GM19395 (cell line): ENCODE measurements around the gene PALD1.

Experiments
- ATAC-seq: cut with Tn5 transposase; IDR thresholded peaks from one replicate; pipeline ENCODE4 v1.9.1; 2021; ENCODE audit warnings: mild to moderate bottlenecking, moderate library complexity; ENCODE audit not compliant: unreplicated experiment

The PALD1 gene

DNA sequence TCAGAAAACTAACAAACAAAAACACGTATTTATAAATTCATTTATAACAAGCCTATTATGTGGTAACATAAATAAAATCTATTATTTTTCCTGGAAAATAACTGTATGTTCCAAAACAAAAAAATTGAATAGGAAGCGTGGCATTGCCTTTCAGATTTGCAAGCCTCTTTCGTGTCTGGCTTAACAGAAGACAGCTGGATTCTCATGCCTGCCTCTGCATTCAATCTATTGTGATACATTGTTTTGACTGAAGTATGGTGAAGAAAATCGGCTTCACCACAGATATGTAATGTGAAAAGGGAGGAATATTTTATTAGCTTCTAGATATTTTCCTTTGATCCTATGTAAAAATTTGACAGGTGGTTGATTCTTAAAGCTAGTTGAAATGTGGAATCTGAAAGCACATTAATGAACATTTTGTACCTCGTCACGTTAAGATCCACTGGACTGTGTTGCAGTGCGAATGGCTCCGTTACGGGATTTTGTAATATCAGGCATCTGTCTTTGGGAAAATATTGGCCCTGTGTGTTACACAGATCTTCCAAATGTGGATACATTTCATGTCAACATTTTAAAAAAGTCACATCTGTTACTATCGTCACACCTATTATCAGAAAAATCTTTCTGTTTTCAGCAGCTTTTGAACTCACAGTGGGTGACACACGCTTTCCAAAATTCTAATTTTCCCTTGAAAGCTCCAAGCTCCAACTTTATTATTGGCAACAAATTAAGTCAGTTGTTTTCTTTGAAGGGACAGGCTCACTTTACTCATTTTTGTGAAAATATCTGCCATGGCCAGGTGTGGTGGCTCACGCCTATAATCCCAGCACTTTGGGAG lies 26.2 kb downstream of the PALD1 start:
- ATAC-seq: no peak

DNA sequence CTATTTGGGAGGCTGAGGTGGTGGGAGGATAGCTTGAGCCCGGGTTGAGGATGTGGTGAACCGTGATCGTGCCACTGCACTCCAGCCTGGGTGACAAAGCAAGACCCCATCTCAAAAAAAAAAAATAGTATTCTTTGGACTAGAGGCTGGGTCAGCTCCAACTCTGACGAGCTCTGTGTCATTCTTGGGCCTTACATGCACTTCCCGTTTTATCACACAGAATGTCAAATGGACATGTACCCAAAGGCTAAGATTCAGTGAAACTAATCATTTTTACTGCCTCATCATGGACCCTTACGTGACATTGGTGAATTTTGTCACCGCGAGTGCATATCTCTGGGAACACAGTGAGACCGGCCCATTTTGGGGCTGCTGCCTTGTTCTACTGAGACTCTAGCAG lies 27.3 kb downstream of the PALD1 start:
- ATAC-seq: no peak

DNA sequence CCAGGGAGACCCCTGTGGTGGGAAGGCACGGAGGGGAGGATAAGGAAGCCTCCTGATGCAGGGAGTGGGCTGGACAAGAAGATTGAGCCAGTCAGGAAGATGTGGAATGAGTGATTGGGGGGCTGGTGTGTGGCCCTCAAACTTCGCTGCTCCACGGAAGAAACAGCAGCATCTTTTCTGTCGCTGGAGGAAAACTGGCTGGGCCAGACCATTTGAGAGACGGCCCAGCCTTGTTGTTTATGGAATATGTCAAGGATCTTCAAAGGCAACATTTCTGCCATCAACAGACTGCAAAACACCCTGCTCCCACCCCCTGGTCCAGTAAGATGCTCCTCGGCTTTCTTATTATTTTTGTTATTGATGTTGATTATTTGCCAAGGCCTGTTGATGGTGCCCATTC lies 29.4 kb downstream of the PALD1 start:
- ATAC-seq: no peak

DNA sequence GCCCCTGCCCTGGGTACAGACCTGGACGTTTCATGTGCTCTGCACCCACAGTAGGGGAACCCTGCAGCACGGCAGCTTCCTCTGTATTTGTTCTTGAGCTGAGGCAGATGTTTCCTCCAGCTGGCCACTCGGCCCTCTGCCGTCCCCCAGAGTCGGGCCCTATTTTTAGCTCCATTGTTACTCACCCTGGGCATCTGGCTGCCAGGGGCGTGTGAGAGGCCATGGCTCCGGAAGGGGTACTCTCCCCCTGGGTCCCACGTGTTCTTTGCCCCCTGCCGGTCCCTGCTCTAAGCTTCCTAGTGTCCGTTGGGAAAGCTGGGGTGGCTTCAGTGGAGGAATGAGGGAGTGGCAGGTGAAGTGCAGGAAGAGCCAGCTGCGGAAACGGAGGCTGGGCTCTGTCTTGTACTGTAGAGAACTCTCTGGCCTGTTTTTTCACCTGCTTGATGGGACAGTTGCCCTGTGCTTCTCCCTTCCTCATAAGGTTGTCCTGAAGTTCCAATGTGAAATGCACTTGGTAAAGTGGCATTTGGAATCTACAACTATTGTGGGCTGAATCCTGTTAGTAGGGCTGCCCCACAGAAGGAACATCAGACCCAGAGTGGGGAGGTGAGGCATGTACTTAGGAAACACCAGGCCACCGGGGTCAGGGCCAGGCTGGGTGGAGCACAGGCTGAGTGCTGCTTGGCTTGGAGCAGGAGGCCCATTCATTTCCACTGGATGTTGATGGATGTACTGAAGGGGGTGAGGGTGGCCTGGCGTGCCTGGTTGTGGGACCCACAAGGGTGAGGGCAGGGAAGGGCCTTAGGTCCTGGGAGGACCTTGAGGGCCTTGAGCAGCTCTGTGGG lies 30.6 kb downstream of the PALD1 start:
- ATAC-seq: no peak

DNA sequence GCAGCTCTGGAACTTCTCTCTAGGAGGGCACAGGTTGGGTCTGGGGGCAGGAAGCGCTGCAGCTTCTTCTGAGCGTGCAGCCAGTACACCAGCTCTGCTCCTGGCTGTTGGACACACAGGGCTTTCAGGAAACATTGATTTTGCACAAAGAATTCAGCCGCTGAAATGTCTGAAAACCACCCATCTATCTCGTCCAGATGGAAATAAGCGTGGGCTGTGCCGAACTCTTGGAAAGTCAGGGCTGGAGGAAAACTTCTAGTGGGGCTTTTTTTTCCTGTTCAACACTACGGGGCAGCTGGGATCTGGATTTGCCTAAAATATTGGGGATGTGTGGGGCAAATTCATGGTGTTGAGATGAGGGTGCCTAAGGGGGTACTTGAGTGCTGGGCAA lies 31.2 kb downstream of the PALD1 start:
- ATAC-seq: no peak

DNA sequence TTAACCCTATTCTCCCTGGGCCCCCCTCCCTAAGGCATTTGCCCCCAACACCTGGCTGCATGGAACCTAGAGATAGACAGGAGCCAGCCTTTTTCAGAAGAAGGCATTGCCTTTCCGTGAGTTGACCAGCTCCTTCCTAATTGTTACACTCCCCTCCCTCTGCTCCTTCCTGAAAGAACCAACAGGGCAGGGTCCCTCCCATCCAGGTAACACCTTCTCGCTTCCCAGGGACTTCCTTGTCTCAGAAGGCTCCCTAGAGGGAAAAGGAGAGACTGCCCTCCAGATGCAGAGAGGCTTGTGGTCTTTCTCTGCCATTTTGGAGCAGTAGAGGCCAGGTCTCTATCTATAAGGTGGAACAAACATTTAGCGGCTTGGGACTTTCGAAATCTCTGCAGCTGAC lies 31.9 kb downstream of the PALD1 start:
- no peak for ATAC-seq

DNA sequence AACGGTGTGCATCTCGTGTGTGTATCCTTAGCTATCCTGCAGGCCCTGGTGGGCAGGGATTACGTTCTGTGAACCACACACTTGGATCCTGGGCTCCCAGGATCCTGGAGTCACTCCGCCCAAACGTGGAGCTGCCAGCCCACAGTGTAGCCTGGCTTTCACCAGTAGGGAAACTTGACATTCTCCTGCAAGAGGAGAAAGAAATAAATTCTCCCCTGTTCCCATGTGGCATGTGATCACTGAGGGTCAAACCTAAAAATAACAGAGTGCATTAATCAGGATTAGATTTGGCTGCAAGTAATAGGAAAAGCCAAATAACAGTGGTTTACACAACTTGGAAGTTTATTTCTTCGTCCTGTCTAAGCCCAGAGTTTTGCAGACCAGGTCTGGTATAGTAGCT lies 32.3 kb downstream of the PALD1 start:
- no peak for ATAC-seq

DNA sequence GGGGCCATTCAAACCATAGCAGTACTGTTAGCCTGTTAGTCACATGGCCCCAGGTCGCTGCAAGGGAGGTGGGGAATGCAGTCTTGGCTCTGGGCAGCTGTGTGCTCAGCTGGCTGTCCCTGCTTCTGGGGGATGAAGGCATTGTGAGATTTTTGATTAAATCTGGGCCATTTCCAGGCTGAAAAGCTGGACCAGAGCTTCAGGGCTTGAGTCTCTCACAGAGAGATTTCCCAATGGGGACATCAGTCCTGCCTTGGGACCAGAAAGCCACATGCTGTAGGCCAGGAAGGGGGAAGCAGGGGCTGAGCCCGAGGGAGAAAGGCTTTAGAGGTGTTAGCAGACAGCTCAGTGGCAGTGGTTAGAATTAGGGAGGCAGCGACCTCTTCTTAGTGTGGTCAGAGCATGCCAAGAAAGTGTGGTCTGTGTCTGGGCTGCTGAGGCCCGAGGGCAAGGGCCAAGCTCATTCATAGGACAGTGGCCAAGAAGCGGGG lies 33.6 kb downstream of the PALD1 start:
- no peak for ATAC-seq

DNA sequence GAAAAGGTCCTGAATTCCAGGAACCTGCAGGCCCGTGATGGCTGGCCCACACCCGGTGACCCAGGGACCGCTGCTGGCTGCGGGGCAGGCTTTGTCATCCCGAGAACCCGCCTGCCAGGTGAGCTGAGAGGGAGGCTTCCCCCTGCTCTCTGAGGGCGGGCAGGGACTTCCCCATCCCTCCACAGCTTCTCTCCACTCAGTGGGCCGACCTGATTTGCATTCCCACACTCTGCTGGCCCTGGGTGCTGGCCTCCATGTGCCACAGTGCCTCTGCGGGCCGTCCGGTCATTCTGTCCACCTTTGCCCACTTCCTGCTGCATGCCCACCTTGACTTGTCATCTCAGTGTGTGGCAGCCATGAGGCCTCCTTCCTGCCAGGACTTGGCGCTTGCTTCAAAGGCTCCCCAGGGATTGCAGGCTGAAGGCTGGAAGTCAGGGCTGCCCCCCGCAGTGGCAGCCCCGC lies 35.3 kb downstream of the PALD1 start:
- peak; percentile 87 for ATAC-seq

DNA sequence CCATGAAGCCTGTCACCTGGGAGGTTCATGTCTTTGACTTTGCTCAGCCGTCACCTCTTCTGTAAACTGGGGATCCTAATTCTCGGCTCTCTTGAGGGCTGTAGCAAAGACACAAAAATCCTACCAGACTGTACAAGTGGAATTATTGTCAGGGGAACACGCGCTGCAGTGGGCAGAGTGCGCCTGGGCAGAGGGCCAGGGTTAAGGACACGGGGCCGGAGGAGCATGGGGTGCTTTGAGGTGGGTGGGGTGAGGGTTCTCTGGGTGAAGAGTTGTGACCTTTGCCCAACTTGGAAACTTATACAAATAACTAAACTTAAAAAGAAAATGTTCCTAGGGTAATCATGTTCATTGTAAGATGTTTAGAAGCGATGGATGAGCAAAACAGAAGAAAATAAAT lies 36.0 kb downstream of the PALD1 start:
- ATAC-seq: no peak

DNA sequence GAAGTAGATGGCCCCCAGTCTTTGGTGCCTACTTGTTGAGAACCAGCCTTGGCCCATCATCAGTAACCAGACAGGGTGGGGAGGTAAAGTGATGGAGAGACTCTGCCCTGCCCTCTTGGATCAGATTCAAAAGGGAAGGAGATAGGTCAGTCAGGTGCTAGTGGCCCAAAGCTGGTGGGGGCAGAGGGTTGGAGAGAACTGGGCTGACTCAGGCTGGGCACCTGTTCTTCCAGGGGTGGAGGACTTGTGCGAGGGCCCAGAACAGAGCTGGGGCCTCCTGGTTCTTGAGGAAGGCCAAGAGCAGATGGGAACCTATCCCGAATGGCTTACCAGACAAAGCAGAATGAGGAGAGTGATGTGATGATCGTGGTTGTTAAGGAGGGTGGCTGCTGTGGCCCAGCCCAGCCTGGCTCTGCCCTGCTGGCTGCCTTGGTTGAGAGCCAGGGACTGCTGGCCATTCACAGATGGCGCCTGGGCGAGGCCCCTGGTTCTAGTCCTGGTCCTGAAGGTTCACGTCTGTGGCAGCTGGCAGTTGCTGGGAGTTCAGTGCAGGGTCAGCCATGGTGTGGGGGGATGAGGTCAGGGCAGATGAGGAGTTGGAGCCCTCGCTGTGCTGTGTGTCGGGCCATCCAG lies 36.6 kb downstream of the PALD1 start:
- no peak for ATAC-seq

DNA sequence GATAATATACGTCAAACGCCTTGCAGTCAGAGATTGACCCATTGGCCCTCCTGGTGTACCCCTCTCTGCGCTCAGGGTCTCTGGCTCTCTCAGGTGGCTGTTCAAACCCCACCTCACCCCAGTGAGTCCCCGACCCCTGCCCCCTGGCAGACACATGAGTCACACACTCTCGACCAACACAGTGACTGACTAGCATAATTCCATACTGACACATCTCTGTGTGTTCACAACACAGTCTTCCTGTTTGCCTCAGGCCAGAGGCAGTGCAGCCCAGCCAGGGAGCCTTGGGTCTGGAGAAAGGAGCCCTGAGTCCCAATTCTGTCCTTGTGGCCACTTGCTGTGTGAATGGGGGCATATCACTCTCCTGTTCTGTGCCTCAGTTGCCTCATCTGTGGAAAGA lies 40.1 kb downstream of the PALD1 start:
- ATAC-seq: no peak

DNA sequence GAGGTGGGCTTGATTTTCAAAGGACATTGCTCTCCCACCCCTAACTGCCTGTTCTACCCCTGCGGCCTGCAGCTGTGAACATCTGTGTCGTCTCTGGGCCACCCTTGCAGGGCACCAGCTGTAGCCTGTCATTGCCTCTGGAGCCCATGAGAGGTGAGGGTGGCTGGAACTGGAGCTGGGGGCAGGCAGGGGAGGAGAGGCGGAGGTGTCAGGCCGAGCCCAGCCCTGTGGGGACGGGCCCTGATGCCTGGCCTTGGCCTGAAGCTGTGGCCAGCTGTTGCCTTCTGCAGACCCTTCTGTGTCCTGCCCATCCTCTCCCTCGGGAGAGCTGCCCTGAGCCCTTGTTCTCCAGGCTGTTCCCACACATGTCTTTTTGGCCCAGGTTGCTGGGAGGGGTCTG lies 44.5 kb downstream of the PALD1 start:
- ATAC-seq: no peak

DNA sequence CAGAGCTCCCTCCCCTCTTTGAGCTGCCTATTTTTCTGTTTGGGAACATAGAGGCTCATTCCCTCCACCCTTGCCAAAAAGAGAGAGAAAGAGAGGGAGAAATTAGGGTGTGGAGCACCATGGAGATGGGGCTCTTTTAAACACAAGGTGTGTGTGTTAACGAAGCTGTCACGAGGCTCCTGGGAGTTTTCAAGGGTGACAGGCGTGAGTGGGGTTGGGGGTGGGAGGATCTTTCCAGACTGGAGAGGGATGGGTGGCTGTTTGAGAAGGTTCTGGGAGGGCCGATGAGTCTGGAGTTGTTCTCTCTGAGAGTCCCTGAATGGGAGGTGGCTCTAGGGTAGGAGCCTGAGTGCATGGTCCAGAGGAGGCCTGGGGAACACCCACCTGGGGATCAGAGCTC lies 45.0 kb downstream of the PALD1 start:
- ATAC-seq: no peak

DNA sequence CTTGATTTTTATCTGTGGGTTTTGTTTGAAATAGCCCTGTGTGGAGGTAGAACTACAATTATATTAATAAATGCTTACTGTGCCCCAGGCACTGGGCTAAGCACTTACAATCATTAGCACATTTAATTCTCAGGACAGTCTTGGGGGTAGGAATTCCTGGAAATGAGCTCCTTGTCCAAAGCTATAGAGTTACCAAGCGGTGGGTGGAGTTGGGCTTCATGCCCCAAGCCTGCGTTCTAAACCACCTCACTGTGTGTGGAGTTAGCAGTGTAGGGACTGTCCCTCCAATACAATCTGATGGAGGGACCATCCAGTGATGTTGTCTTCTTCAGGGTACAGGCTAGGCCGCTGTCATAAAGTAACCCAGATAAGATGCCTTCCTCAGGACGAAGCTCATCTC lies 49.7 kb downstream of the PALD1 start:
- ATAC-seq: no peak

DNA sequence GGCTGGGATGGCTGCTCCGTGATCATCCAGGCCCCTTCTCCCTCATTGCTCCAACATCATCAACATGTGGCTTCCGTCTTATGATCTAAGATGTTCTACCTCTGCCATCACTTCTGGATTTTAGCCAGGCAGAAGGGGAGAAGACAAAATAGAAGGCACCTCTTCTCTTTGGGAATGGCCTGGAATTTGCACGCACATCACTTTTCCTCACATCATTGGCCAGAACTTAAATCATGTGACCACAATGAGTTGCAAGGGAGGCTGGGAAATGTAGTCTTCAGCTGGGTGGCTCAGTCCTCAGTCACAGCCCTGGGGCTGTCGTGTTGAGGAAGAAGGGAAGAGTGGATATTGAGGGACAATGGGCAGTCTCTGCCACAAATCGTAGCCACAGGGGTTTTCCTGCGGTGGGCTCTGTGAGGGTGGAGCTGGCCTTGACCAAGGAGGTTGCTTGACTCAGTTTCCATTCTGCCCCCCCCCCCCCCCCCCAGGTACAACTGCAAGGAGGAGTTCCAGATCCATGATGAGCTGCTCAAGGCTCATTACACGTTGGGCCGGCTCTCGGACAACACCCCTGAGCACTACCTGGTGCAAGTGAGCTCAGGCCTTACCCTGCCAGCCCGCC lies 50.3 kb downstream of the PALD1 start:
- no peak for ATAC-seq

DNA sequence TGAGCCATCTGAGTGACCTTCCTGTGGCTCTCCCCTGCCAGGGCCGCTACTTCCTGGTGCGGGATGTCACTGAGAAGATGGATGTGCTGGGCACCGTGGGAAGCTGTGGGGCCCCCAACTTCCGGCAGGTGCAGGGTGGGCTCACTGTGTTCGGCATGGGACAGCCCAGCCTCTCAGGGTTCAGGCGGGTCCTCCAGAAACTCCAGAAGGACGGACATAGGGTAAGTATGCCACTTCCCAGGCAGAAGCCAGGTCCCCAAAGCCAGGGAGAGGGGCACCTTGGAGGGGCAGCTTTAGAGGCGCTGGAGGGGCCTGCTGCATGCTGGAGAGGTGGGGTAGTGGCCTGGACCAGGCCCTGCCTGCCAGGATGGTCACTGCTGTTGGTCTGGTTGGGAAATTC lies 51.3 kb downstream of the PALD1 start:
- no peak for ATAC-seq

DNA sequence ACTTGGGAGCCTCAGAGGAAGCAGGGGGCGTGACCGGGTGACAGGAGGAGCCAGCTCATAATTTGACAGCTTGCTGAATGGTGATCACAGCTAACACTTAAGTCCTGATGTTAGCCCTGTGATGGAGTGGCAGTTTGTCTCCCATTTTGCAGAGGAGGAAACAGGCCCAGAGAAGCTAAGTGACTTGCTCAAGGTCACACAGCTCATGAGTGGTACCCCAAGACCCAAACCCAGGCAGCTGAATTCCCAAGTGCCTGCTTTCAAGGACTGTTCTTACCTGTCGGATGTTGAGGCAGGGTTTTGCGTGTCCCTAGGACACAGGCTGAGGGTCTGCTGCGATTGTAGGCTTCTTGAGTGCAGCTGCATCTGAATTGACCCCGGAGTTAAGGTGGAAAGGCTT lies 51.7 kb downstream of the PALD1 start:
- ATAC-seq: no peak

DNA sequence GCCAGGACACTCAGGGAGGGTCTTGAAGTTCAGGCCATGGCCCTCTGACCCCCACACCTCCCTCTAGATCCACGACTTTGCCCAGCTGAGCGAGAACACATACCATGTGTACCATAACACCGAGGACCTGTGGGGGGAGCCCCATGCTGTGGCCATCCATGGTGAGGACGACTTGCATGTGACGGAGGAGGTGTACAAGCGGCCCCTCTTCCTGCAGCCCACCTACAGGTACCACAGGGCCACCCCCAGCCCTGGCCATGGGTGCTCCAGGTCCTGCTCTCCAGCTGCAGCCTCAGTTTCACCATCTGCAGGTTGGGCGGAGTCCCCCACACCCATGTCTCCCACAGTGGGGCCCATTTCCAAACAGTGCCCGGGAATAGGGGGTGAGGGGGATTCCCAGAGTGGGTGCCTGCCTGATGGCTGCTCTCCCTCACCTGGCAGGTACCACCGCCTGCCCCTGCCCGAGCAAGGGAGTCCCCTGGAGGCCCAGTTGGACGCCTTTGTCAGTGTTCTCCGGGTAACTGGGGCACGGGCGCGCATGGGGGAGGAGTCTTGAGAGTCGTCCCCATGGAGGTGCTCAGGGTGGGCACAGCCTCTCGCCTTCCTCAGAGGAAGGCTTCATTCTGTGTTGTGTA lies 54.1 kb downstream of the PALD1 start:
- ATAC-seq: no peak

DNA sequence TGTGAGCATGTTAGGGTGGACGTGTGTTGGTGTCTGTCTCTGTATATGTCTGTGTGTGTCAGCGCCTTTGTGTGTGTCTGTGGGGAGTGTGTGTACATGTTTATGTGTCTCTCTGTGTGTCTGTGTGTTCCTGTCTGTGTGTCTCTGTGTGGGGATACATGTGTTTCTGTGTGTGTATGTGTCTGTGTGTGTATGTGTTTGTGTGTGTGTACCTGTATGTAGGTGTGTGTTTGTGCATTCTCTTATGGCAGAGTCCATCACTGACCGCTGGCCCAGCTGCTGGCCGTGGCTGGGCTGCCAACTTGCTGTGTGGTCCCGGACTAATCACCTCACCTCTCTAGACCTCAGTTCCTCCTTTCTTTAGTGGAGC lies 54.6 kb downstream of the PALD1 start:
- no peak for ATAC-seq

DNA sequence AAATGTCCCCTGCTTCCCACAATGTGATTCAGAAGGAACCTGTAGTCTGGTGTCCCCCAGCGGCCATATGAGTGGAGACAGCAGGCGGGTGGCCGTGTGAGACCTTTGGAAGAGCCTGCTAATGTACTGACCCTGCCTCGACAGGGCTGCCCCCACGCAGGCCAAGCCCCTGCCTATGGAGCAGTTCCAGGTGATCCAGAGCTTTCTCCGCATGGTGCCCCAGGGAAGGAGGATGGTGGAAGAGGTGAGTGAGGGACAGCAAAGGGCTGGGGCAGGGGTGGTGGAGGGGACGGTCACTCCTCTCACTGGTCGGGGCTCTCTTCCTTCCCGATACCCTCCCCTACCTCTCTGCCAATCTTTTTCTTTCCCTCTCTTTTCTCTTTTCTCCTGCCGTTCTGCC lies 55.7 kb downstream of the PALD1 start:
- ATAC-seq: no peak
